Heart left ventricle (tissue), 13 donors: Measurements from ENCODE around the gene PDE9A.

Experiments
- POLR2A ChIP-seq, 2 donors: fragments of 450-650 bp; IDR thresholded peaks; one replicate each; pipeline ENCODE4 v1.6.1; 2017; ENCODE audit warnings: antibody characterized with exemption in 2 of 2, mild to moderate bottlenecking in 2 of 2, moderate library complexity in 2 of 2
- TF ChIP-seq, protein P1 (sequence below), 12 donors: fragments of 200-600 bp; sonication (generic) in 4 of 12; IDR thresholded peaks; one replicate each; pipeline versions ENCODE4 v1.5.0 to v1.8.0; 2018 to 2022; ENCODE audit warnings: antibody characterized with exemption in 12 of 12, mild to moderate bottlenecking in 5 of 12
- donor health status: ischemic (EF 13 %, LVEDD 7.1; RV severe dilation, severe dysfunction).
- donor health status: DM: no; HTN: yes; CAD: no.
- donor health status: DM: no; HTN: no; CAD: no.
- donor health status: ischemic (EF 25% LVEDD 6.9; RV normal size, moderate dysfunction).
- donor health status: ischemic (EF 25% LVEDD 5.7; RV mildly dilated, moderate dysfunction).
- donor health status: ischemic (EF 35%, LVEDD 5.7; RV mildly dilated, moderate dysfunction).
- donor health status: nonischemic (EF 11% LVEDD 7.7; RV severe dilation, severe dysfunction).
- donor health status: DM: yes; HTN: yes; CAD: no.
- donor health status: PGD.
- donor health status: ischemic (EF 29% LVEDD 5.4; RV normal size, mild dysfunction).
- donor health status: nonischemic (EF 23%, LVEDD 6.1; RV moderate dilation, normal function).

- no peak for TF ChIP-seq POLR2A (IDR thresholded peaks at IDR 0.05)
- TF ChIP-seq, protein P1, sequence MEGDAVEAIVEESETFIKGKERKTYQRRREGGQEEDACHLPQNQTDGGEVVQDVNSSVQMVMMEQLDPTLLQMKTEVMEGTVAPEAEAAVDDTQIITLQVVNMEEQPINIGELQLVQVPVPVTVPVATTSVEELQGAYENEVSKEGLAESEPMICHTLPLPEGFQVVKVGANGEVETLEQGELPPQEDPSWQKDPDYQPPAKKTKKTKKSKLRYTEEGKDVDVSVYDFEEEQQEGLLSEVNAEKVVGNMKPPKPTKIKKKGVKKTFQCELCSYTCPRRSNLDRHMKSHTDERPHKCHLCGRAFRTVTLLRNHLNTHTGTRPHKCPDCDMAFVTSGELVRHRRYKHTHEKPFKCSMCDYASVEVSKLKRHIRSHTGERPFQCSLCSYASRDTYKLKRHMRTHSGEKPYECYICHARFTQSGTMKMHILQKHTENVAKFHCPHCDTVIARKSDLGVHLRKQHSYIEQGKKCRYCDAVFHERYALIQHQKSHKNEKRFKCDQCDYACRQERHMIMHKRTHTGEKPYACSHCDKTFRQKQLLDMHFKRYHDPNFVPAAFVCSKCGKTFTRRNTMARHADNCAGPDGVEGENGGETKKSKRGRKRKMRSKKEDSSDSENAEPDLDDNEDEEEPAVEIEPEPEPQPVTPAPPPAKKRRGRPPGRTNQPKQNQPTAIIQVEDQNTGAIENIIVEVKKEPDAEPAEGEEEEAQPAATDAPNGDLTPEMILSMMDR (IDR thresholded peaks at IDR 0.05): no peak
Measured at GRCh38 chr21:42670884-42671283, 17.5 kb downstream of the PDE9A start.
